Posterior cingulate gyrus (tissue), 11 donors: ENCODE measurements around the gene HEATR5A.
A peak's percentile ranks its signal among the peaks of the same experiment; 100 is the strongest.
"Not testable (repeated sequence)": the region's sequence is repeated elsewhere in the genome, so short reads cannot be mapped to it uniquely, and the experiment has no call there.

Source experiments
- DNase-seq, 10 donors: peaks; one replicate each; pipeline versions ENCODE4 v3.0.0 to v3.0.0-alpha.2; 2020 to 2021; ENCODE audit warnings: mixed read lengths in 3 of 10
- intact Hi-C: fragments of 100-400 bp; cut with DNase I; formaldehyde crosslinking; loops from one replicate; pipeline ENCODE4 v1.15.1; 2023

Gene HEATR5A

GRCh38 chr14:31291210-31291609 lies 129.1 kb downstream of the HEATR5A start:
- DNase-seq: no peak
- intact Hi-C loops: no loop called here

DNA sequence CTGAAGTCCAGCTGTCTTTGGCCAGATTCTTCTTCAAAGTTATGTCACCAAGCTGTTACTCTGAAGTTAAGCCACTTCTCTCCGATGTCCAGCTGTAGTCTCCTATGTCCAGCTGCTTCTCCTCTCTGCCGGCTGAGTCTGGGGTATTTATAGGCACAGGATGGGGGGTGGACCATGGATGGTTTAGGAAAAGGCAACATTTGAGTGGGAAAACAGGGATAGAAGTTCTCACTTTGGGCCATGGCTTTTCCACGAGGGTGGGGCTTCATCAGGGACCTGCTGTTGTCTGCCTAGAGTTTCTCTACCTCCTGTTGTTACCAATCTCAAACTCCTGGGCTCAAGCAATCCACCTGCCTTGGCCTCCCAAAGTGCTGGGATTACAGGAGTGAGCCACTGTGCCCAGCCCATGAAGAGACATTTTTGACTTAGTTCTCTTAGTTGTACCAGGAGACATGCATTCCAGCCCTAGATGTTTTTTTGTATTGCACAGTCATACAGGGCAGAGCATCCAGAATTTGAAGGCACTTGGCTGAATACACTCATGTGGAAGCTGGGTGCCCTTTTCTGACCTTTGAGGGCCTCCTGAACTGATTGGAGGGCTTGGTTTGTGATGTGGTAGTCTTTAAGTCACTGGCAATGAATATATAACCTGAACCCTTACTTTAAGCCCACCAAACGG lies 132.9 kb downstream of the HEATR5A start:
- DNase-seq: no peak
- intact Hi-C loops: no loop called here

DNA sequence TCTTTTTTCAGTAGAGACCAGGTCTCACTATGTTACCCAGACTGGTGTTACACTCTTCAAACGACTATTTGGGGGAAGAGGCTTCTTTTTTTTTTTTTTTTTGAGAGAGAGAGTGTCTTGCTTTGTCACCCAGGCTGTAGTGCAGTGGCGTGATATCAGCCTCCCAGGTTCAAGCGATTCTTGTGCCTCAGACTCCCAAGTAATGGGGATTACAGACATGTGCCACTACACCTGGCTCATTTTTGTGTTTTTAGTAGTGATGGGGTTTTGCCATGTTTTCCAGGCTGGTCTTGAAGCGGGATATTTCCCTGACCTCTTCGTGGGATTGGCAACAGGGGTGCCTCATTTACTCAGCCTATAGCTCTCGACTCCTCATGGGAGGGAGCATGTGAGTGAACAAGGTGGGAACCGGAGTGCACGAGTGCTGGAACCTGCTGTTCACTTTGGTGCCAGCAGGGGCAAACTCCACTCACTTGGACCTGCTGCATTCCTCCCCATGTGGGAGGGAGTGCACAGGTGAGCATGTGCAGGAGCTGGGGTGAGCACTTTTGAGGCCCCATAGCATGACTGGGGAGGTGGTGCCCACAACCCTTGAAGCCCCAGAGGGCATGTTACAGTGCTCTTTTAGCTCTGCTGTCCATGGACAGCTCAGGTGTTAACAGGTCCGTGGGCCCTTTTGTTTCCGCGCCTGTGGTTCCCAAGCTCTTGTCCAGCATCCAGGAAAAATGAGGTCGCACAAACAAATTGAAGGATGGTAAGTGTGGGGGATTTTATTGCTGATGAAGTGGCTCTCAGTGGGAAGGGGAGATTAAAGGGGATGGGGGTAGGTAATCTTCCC lies 133.7 kb downstream of the HEATR5A start:
- no peak for DNase-seq
- intact Hi-C loops: no loop called here

GRCh38 chr14:31283578-31284252 lies 136.6 kb downstream of the HEATR5A start:
- no peak for DNase-seq
- intact Hi-C loops: no loop called here

DNA sequence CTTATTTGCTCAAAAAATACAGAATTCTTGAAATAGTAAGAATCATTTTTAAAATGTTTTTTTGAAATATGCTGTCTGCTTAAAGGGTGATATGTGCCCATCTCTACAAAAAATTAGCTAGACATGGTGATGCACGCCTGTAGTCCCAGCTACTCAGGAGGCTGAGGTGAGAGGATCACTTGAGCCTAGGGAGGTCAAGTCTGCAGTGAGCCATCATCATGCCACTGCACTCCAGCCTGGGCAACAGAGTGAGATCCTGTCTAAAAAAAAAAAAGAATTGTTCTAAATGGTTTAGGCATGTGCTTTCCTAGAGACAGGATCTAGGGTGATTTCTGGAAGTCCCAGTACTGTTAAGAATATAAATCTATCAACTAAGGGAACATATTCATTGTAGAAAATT lies 137.2 kb downstream of the HEATR5A start:
- intact Hi-C loops: no loop called here
- no peak for DNase-seq

DNA sequence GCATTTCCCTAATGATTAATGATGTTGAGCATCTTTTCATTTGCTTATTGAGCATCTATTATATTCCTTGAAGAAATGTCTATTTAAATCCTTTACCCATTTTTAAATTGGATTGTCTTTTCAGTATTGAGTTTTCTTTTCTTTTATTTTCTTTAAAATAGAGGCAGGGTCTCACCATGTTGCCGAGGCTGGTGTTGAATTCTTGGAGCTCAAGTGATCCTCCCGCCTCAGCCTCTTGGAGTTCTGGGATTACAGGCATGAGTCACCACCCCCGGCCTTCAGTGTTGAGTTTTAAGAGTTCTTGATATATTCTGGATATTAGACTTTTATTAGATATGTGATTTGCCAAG lies 139.5 kb downstream of the HEATR5A start:
- no peak for DNase-seq
- intact Hi-C loops: no loop called here

- no peak for DNase-seq
Measured at GRCh38 chr14:31280132-31280870, 140.0 kb downstream of the HEATR5A start.

DNA sequence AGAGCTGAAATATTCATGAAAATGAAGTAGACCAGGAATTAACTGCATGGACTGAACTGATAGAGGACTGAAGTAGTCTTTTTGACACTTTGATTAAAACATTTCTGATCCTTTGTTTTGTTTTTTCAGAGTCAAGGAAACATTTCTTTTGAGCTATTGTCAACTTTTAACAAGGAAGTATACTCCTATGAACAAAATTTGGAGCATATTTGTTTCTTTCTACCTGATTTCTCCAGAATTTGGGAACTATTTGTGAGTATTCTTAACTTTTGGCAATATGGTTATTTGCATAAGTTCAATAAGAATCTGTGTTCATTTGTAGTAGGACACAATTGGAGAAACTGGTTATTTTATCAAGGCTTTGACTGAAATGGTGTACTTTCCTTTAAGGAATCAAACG lies 141.5 kb downstream of the HEATR5A start:
- no peak for DNase-seq
- intact Hi-C loops: no loop called here

More at GRCh38 chr14:31280132-31280870, 140.0 kb downstream of the HEATR5A start:
- intact Hi-C loops: no loop called here

GRCh38 chr14:31277085-31277484 lies 143.3 kb downstream of the HEATR5A start:
- DNase-seq: no peak
- intact Hi-C loops: no loop called here

GRCh38 chr14:31276417-31276816 lies 143.9 kb downstream of the HEATR5A start:
- DNase-seq, intact Hi-C loops: not testable (repeated sequence)

DNA sequence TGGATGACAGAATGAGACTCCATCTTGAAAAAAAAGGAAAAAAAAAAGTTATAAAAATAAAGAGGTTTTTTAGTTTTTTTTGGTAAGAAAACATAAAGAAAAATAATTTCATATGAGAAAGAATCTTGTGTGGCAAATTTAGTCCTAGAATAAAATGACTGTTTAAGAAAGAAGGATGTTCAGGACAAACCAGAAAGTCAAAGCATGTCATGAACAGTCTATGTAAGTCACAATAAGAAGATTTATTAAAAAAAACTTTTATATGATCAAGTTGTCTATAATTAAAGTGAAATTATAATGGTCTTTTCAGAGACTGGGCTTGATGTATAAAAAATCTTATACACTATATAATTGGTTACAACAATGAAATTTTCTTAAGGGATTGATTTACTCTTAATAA lies 144.6 kb downstream of the HEATR5A start:
- no peak for DNase-seq
- intact Hi-C loops: no loop called here

DNA sequence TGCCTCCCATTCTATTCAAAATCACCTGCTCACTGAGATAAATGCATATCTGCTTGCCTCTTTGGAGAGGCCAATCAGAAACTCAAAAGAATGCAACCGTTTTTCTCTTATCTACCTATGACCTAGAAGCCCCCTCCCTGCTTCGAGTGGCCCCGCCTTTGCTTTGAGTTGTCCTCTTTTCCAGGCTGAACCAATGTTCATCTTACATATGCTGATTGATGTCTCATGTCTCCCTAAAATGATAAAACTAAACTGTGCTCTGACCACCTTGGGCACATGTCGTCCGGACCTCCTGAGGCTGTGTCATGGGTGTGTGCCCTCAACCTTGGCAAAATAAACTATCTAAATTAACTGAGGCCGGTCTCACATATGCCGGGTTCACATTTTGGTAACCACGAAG lies 148.7 kb downstream of the HEATR5A start:
- no peak for DNase-seq
- intact Hi-C loops: no loop called here

DNA sequence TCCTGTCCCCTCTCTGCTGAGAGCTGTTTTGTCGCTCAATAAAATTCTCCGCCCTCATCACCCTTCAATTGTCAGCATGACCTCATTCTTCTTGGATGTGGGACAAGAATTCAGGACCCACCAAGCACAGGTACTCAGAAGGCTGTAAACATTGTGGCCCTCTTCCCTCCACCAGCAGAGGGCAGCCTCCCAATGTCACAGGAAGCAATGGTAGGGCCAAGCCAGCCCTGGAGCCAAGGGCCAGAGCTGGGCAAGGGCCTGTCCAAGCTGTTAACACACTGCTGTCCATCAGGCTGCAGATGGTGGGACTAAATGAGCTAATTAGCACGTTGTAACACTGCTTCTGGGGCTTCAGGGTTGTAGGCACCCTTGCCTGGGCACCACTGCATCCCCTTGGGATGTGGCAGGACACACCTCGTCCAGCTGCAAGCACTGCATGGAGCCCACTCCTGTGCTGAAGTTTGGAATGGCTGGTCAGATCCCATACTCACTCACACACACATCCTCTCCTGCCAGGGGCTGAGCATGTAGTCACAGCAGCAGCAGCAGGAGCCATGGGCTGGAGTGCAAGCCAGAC lies 150.1 kb downstream of the HEATR5A start:
- intact Hi-C loops: no loop called here
- DNase-seq: peak in 1 of 10 donors; percentile 14

DNA sequence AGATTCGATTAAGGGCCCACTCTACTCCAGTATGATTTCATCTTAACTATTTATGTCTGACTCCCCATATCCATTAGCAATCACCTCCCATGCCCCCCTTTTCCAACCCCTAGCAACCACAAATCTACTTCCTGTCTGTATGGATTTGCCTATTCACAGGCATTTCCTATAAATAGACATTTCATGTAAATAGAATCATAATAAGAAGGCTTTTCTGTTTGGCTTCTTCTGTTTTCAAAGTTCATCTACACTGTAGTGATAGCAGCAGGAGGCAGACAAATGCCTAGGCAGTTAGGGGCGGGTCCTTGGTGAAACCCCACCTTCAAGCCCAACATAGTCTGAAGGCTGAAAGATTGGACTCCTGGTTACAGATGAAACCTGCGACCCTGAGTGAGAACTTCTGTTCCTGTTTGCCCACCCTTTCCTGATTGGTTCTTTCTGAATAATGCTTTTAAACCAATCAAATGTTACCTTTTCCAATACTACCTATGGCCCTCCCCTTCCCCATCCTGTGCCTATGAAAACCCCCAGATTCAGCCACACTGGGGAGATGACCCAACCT lies 150.6 kb downstream of the HEATR5A start:
- peak in 1 of 10 donors; percentile 9 for DNase-seq
- intact Hi-C loops: no loop called here

DNA sequence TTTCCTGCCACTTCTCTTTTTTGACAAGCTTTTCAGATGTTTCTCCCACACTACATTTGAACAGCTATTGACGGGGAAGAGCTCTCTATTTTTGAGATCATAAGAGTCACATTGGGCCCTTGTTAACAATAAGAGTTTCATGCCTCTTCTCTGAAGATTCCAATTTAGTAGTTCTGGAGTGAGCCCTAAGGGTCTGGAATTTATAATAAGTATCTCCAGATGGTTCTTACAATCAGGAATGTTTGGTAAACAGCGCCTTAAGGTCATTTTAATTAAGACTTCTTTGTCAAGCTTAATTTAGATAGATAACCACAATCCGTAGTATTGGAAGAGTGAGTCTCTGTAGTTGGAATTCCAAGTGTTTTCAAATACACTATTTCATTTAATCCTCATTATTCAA lies 152.1 kb downstream of the HEATR5A start:
- intact Hi-C loops: no loop called here
- no peak for DNase-seq

DNA sequence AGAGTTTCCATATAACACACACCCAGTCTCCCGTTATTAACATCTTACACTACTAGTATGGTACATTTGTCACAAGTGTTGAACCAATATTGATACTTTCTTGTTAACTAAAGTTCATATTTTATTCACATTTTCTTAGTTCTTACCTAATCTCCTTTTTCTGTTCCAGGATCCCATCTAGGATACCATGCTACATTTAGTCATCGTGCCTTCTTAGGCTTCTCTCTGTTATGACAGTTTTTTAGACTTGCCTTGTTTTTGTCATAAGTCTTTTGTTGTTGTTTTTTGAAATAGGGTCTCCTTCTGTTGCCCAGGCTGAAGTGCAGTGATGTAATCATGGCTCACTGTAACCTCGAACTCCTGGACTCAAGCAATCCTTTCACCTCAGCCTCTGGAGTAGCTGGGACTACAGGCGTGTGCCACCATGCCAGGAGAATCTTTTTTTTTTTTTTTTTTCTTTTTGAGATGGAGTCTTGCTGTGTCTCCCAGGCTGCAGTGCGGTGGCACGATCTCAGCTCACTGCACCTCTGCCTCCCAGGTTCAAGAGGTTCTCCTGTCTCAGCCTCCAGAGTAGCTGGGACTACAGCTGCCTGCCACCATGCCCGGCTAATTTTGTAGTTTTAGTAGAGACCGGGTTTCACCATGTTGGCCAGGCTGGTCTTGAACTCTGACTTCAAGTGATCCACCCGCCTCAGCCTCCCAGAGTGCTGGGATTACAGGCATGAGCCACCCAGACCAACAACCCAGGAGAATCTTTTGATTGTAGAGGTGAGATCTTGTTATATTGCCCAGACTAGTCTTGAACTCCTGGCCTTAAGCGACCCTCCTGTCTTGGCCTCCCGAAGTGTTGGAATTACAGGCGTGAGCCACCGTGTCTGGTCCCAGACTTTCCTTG lies 153.7 kb downstream of the HEATR5A start:
- intact Hi-C loops: no loop called here
- no peak for DNase-seq

GRCh38 chr14:31265701-31266398 lies 154.5 kb downstream of the HEATR5A start:
- intact Hi-C loops: no loop called here
- no peak for DNase-seq

DNA sequence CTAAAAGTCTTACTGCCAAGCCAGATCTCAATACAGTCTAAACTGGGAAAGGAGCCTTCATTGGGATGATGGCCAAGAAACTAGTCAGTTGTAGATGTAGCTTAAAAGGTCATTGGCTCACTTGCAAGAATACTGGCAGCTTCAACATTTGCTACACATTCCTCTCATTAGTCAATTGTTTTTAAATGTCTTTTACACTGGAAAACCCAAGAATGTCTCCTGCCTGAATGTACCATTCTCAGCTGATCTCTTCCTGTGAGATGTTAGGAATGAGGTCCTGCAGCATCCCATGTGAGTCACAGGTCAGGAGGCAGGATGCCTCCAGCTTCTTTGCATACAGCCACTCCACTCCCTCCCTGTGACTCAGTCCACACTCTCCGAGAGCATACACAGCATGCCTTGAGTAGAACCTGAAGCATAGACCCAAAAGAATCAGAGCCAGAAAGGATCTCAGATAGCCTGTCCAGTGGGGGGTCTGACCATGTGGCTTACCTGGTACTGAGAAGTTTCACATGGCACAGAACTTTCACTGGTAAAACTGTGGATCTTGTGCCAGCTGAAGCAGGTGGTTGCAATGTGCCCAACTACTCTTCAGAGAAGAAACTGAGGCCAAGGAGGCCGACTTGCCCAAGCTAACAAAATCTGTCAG lies 156.7 kb downstream of the HEATR5A start:
- DNase-seq: no peak
- intact Hi-C loops: no loop called here
